Ectodermal cell (in vitro differentiated cells): ENCODE data around the gene TNNI2.
"Not testable (repeated sequence)": the region's sequence is repeated elsewhere in the genome, so short reads cannot be mapped to it uniquely, and the experiment has no call there.

ENCODE experiments used
- H3K27ac ChIP-seq: 2 replicates; pipeline ENCODE4 v1.7.0; 2013; ENCODE audit warnings: mild to moderate bottlenecking, low read depth, low read length; ENCODE audit not compliant: insufficient read depth, poor library complexity, severe bottlenecking
- H3K27me3 ChIP-seq: 2 replicates; pipeline ENCODE4 v1.7.0; 2013; ENCODE audit warnings: mild to moderate bottlenecking, low read length; ENCODE audit not compliant: insufficient read depth, control insufficient read depth, poor library complexity, severe bottlenecking
- H3K36me3 ChIP-seq: one replicate; pipeline ENCODE4 v1.7.0; 2013; ENCODE audit warnings: low read length; ENCODE audit not compliant: control insufficient read depth, insufficient read depth
- H3K4me1 ChIP-seq: one replicate; pipeline ENCODE4 v1.7.0; 2013; ENCODE audit warnings: low read length; ENCODE audit not compliant: control insufficient read depth, insufficient read depth
- H3K4me3 ChIP-seq: 2 replicates; pipeline ENCODE4 v1.7.0; 2013; ENCODE audit warnings: low read depth, low read length, control low read depth; ENCODE audit not compliant: insufficient read depth
- H3K9me3 ChIP-seq: 2 replicates; pipeline ENCODE4 v1.7.0; 2013; ENCODE audit warnings: mild to moderate bottlenecking, low read length, moderate library complexity; ENCODE audit not compliant: control insufficient read depth
- WGBS, 2 experiments: methylation state at CpG; one replicate each; pipeline ENCODE4 v1.1.7; 2013; ENCODE audit warnings: missing lambda C conversion rate in 2 of 2; 5-methylcytosine and 5-hydroxymethylcytosine counted together

Gene TNNI2

GRCh38 chr11:1807264-1807995 is 31.4 kb upstream of the TNNI2 start:
- Histone ChIP-seq H3K9me3 (no peaks in the 10 kb centered on the region), H3K36me3 (no peaks in the 10 kb centered on the region), H3K4me1 (no peaks in the 10 kb centered on the region), H3K27me3 (no peaks in the 10 kb centered on the region), H3K4me3 (no peak overlapping the region), H3K27ac (no peak overlapping the region)
- 86 to 89% methylated on average over 14 of the region's 14 CpGs for WGBS, 2 experiments

- H3K27ac ChIP-seq: no peak overlapping the region
- no peaks in the 10 kb centered on the region for H3K4me1 ChIP-seq
- H3K9me3 ChIP-seq: no peaks in the 10 kb centered on the region
- H3K36me3 ChIP-seq: no peaks in the 10 kb centered on the region
- no peaks in the 10 kb centered on the region for H3K27me3 ChIP-seq
- no peak overlapping the region for H3K4me3 ChIP-seq
- 92 to 93% methylated on average over 10 of the region's 10 CpGs for WGBS, 2 experiments
Measured at GRCh38 chr11:1810761-1811160, 28.0 kb upstream of the TNNI2 start.

GRCh38 chr11:1812274-1812673 is 26.5 kb upstream of the TNNI2 start:
- Histone ChIP-seq H3K4me1 (no peaks in the 10 kb centered on the region), H3K27ac (no peak overlapping the region), H3K4me3 (no peak overlapping the region), H3K36me3 (no peaks in the 10 kb centered on the region), H3K27me3 (no peaks in the 10 kb centered on the region), H3K9me3 (no peaks in the 10 kb centered on the region)
- 88 to 93% methylated on average over 5 of the region's 5 CpGs for WGBS, 2 experiments

- no peak overlapping the region for H3K4me3 ChIP-seq
- H3K4me1 ChIP-seq: no peaks in the 10 kb centered on the region
- no peaks in the 10 kb centered on the region for H3K36me3 ChIP-seq
- H3K27me3 ChIP-seq: no peaks in the 10 kb centered on the region
- no peaks in the 10 kb centered on the region for H3K9me3 ChIP-seq
- 93 to 94% methylated on average over 15 of the region's 15 CpGs for WGBS, 2 experiments
- H3K27ac ChIP-seq: no peak overlapping the region
Measured at GRCh38 chr11:1812801-1813200, 26.0 kb upstream of the TNNI2 start.

- 90 to 95% methylated on average over 8 to 9 of the region's 9 CpGs for WGBS, 2 experiments
- not testable (repeated sequence) for H3K4me3 ChIP-seq, H3K36me3 ChIP-seq, H3K9me3 ChIP-seq, H3K27me3 ChIP-seq, H3K27ac ChIP-seq, H3K4me1 ChIP-seq
Measured at GRCh38 chr11:1813356-1813755, 25.4 kb upstream of the TNNI2 start.

GRCh38 chr11:1814691-1815090 is 24.1 kb upstream of the TNNI2 start:
- Histone ChIP-seq H3K9me3 (no peaks in the 10 kb centered on the region), H3K4me3 (no peak overlapping the region), H3K27ac (no peak overlapping the region), H3K36me3 (no peaks in the 10 kb centered on the region), H3K4me1 (no peaks in the 10 kb centered on the region), H3K27me3 (no peaks in the 10 kb centered on the region)
- 88 to 90% methylated on average over 10 of the region's 10 CpGs for WGBS, 2 experiments

GRCh38 chr11:1815311-1815710 is 23.5 kb upstream of the TNNI2 start:
- Histone ChIP-seq H3K9me3 (no peaks in the 10 kb centered on the region), H3K36me3 (no peaks in the 10 kb centered on the region), H3K27me3 (no peaks in the 10 kb centered on the region), H3K4me3 (no peak overlapping the region), H3K27ac (no peak overlapping the region), H3K4me1 (no peaks in the 10 kb centered on the region)
- WGBS, 2 experiments: 90 to 91% methylated on average over 8 of the region's 8 CpGs

GRCh38 chr11:1815751-1816150 is 23.0 kb upstream of the TNNI2 start:
- Histone ChIP-seq H3K36me3 (no peaks in the 10 kb centered on the region), H3K4me3 (no peak overlapping the region), H3K9me3 (no peaks in the 10 kb centered on the region), H3K27ac (no peak overlapping the region), H3K27me3 (no peaks in the 10 kb centered on the region), H3K4me1 (no peaks in the 10 kb centered on the region)
- 92 to 94% methylated on average over 7 of the region's 7 CpGs for WGBS, 2 experiments

- Histone ChIP-seq H3K4me1 (no peaks in the 10 kb centered on the region), H3K27me3 (no peaks in the 10 kb centered on the region), H3K4me3 (no peak overlapping the region), H3K9me3 (no peaks in the 10 kb centered on the region), H3K36me3 (no peaks in the 10 kb centered on the region), H3K27ac (no peak overlapping the region)
- WGBS, 2 experiments: 93 to 97% methylated on average over 5 of the region's 5 CpGs
Measured at GRCh38 chr11:1817000-1817399, 21.8 kb upstream of the TNNI2 start.

- WGBS, 2 experiments: 91 to 97% methylated on average over 1 of the region's 1 CpG
- H3K27ac ChIP-seq: no peak overlapping the region
- H3K4me3 ChIP-seq: no peak overlapping the region
- no peaks in the 10 kb centered on the region for H3K36me3 ChIP-seq
- no peaks in the 10 kb centered on the region for H3K27me3 ChIP-seq
- no peaks in the 10 kb centered on the region for H3K9me3 ChIP-seq
- no peaks in the 10 kb centered on the region for H3K4me1 ChIP-seq
Measured at GRCh38 chr11:1817511-1817910, 21.3 kb upstream of the TNNI2 start.

GRCh38 chr11:1819074-1819473 is 19.7 kb upstream of the TNNI2 start:
- 89 to 94% methylated on average over 3 of the region's 3 CpGs for WGBS, 2 experiments
- Histone ChIP-seq H3K27me3 (no peaks in the 10 kb centered on the region), H3K4me1 (no peaks in the 10 kb centered on the region), H3K36me3 (no peaks in the 10 kb centered on the region), H3K9me3 (no peaks in the 10 kb centered on the region), H3K27ac (no peak overlapping the region), H3K4me3 (no peak overlapping the region)
